PFSK-1 (cell line): ENCODE measurements around the gene PI4KA.

ENCODE experiments used
- FOXP2 ChIP-seq: optimal IDR thresholded peaks from 2 replicates; pipeline ENCODE3; 2011; ENCODE audit warnings: borderline replicate concordance, control low read depth, inconsistent platforms; ENCODE audit not compliant: insufficient read depth; ENCODE audit errors: extremely low read length, extremely low read depth
- POLR2AphosphoS5 ChIP-seq: IDR thresholded peaks from 2 replicates; pipeline ENCODE4 v1.6.1; 2012; ENCODE audit warnings: low read depth, mild to moderate bottlenecking, control low read depth, low read length, moderate library complexity
- SIN3A ChIP-seq: IDR thresholded peaks from 2 replicates; pipeline ENCODE4 v1.6.1; 2012; ENCODE audit warnings: mild to moderate bottlenecking, low read length, moderate library complexity, borderline replicate concordance; ENCODE audit not compliant: insufficient read depth
- TAF1 ChIP-seq: IDR thresholded peaks from 2 replicates; pipeline ENCODE4 v1.6.1; 2012; ENCODE audit warnings: low read length, control low read depth, borderline replicate concordance; ENCODE audit not compliant: insufficient read depth
- TF ChIP-seq, protein P1 (sequence below), 2 experiments: IDR thresholded peaks; 2 replicates each; pipeline versions ENCODE4 v1.6.1 to v1.8.0; 2011 to 2012; ENCODE audit warnings: low read depth in 2 of 2, low read length in 2 of 2, control low read depth in 1 of 2, inconsistent platforms in 1 of 2, mild to moderate bottlenecking in 1 of 2, moderate library complexity in 1 of 2; ENCODE audit not compliant: insufficient read depth in 1 of 2

PI4KA gene

DNA sequence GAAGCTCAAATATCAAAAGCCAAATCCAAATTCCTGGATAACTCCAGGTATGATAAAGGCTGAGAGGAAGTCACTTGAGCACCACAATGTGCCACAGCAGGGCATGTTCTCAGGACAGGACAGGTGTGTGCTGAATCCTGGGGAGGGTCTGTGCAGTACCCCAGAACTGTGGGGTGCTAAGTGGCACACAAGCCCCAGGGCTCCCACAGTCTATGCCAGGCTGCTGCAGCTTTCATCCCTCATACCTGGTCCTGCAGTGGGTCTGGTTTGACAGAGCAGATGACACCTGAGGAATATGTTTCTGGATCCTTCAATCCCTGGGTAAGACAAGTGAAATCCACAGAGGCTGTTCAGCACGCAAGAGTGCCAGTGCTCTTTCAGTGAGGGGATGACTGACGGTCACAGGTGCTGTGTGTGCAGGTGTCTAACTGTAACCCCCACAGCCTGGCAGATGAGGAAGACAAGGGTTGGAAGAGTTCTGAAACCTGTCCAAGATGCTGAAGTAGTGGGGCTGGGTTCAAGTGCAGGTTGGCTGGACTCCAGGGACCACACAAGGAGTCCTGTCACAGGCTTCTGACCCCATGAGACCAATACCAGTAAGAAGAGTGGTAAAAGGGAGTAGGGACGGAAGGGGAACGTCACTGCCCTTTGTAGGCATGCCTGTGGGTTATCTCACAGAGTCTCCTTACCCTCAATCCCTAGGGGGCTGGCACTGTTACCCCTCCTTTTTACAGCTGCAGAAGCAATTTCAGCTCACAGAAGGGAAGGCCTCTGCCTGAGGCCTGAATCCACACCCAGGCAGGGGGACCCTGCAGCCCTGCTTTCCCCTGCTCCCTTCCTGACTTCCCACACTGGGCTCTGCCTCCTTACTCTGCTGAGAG lies 70.6 kb downstream of the PI4KA start:
- TF ChIP-seq, protein P1, sequence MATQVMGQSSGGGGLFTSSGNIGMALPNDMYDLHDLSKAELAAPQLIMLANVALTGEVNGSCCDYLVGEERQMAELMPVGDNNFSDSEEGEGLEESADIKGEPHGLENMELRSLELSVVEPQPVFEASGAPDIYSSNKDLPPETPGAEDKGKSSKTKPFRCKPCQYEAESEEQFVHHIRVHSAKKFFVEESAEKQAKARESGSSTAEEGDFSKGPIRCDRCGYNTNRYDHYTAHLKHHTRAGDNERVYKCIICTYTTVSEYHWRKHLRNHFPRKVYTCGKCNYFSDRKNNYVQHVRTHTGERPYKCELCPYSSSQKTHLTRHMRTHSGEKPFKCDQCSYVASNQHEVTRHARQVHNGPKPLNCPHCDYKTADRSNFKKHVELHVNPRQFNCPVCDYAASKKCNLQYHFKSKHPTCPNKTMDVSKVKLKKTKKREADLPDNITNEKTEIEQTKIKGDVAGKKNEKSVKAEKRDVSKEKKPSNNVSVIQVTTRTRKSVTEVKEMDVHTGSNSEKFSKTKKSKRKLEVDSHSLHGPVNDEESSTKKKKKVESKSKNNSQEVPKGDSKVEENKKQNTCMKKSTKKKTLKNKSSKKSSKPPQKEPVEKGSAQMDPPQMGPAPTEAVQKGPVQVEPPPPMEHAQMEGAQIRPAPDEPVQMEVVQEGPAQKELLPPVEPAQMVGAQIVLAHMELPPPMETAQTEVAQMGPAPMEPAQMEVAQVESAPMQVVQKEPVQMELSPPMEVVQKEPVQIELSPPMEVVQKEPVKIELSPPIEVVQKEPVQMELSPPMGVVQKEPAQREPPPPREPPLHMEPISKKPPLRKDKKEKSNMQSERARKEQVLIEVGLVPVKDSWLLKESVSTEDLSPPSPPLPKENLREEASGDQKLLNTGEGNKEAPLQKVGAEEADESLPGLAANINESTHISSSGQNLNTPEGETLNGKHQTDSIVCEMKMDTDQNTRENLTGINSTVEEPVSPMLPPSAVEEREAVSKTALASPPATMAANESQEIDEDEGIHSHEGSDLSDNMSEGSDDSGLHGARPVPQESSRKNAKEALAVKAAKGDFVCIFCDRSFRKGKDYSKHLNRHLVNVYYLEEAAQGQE (IDR thresholded peaks at IDR 0.05; ENCODE audit: insufficient read depth in 1 of 2, low read depth in 2 of 2, low read length in 2 of 2), result no peak

DNA sequence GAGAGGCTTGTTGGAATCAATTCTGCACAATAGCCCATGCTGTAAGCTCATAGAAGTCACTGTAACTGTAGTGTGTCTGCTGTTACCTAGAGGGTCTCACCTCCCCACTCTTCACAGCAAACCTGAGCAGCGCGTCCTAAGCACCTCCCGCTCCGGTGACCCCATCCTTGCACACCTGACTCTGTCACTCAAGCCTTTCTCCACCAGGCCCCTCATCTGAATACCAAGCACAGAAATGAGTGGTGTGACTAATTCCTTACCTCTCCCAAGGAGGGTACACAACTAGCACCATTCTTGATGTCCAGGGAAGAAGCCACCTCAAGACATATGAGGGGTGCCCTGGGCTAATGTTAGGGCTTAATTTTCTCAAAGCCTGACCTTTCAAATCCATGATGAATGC lies 71.4 kb downstream of the PI4KA start:
- TF ChIP-seq, protein P1 (IDR thresholded peaks at IDR 0.05; ENCODE audit: insufficient read depth in 1 of 2, low read depth in 2 of 2, low read length in 2 of 2), result no peak
- no peak for TF ChIP-seq SIN3A
- TF ChIP-seq TAF1, result no peak
- no peak for TF ChIP-seq FOXP2
- TF ChIP-seq POLR2AphosphoS5, result no peak

DNA sequence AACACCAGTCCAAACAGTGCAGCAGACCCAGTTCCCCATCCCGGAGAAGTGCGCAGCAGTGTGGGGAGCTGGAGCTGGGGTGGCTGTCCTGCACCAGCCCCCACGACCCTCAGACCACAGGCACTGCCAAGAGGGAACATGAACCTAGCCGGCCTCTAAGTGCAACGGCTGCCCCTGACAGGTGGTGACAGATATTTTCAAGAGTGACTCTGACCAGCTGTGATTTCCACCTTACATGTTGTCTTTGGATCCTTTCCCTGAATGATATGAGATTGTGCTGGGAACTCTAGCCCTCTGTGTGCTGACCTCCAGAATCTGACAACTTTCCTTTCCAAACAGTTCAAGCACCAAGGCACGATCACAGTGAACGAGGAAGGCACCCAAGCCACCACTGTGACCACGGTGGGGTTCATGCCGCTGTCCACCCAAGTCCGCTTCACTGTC lies 72.1 kb downstream of the PI4KA start:
- no peak for TF ChIP-seq SIN3A
- TF ChIP-seq FOXP2, result no peak
- TF ChIP-seq TAF1, result no peak
- TF ChIP-seq, protein P1 (IDR thresholded peaks at IDR 0.05; ENCODE audit: insufficient read depth in 1 of 2, low read depth in 2 of 2, low read length in 2 of 2), result no peak
- TF ChIP-seq POLR2AphosphoS5, result no peak

DNA sequence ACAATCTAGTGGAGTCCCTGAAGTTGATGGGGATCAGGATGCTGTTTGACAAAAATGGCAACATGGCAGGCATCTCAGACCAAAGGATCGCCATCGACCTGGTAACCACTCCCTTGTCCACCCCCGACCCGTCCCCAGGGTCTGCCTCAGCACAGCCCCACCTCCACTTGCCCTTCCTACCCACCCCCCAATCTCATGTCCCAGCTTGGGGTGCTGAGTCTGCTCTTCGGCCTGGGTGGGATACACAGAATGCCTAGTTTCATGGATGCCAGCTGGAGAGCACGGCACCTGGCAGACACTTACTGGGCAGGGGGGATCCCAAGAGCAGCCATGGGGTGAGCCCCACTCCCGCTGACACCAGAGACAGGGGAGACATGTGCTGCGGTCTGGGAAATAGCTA lies 72.6 kb downstream of the PI4KA start:
- TF ChIP-seq, protein P1 (IDR thresholded peaks at IDR 0.05; ENCODE audit: insufficient read depth in 1 of 2, low read depth in 2 of 2, low read length in 2 of 2), result no peak
- TF ChIP-seq POLR2AphosphoS5, result no peak
- TF ChIP-seq TAF1, result no peak
- no peak for TF ChIP-seq SIN3A
- no peak for TF ChIP-seq FOXP2
